DOHH2 (cell line): ENCODE data around the gene TMEM126B.

ENCODE experiments used
- EZH2phosphoT487 ChIP-seq: fragments of 200-600 bp; sonication (generic); IDR thresholded peaks from 2 replicates; pipeline ENCODE4 v1.6.1; 2017; ENCODE audit warnings: borderline replicate concordance, mild to moderate bottlenecking, antibody characterized with exemption, low read length, moderate library complexity, mixed read lengths
- TF ChIP-seq, protein P1 (sequence below): fragments of 200-600 bp; sonication (generic); IDR thresholded peaks from one replicate; pipeline ENCODE4 v1.5.1; 2014; ENCODE audit warnings: antibody characterized with exemption, mild to moderate bottlenecking, low read depth, low read length; ENCODE audit not compliant: poor library complexity, severe bottlenecking

DNA sequence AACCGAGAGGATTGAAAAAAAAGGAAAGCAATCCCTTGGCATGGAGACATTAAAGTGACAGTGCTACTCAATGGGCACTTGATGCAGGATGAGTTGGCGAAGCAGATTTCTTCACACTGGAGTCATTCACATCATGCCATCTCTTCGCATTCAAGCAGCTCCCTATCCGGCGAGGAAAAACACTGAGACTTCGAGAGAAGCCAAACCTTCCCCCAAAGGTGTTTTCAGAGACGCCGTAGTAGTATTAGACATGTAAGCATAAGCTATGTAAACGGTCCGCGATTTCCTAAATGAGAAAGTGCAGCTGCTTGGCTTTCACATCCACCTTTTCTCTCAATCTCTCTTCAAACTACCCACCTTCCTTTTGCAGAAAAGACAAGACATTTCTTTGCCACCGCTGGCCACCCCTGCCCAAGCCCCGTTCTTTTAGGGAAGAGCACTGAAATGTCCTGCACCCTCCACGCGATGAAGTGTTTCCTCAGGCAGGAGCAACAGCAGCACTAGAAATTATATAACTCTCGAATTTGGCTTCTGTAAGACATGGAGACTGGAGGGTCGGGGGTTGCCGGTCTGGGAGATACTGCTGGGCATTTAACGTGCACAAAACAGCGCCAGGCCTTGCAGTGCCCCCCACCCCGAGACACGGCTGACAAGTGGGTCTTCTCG, 928 bp upstream of the TMEM126B start, which contains the start of gene DLG2:
- TF ChIP-seq, protein P1, sequence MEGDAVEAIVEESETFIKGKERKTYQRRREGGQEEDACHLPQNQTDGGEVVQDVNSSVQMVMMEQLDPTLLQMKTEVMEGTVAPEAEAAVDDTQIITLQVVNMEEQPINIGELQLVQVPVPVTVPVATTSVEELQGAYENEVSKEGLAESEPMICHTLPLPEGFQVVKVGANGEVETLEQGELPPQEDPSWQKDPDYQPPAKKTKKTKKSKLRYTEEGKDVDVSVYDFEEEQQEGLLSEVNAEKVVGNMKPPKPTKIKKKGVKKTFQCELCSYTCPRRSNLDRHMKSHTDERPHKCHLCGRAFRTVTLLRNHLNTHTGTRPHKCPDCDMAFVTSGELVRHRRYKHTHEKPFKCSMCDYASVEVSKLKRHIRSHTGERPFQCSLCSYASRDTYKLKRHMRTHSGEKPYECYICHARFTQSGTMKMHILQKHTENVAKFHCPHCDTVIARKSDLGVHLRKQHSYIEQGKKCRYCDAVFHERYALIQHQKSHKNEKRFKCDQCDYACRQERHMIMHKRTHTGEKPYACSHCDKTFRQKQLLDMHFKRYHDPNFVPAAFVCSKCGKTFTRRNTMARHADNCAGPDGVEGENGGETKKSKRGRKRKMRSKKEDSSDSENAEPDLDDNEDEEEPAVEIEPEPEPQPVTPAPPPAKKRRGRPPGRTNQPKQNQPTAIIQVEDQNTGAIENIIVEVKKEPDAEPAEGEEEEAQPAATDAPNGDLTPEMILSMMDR: no peak
- no peak for TF ChIP-seq EZH2phosphoT487
